HepG2 (cell line): ENCODE measurements around the gene TUT1. TPM values are rescaled to one million over a fixed set of nuclear protein-coding genes. Genes with fewer than 3 reads are reported as not detected.

ENCODE experiments used
- ATAC-seq: fragments of 200-7000 bp; cut with Tn5 transposase; 3 replicates; pipeline ENCODE4 v1.9.1; 2020; ENCODE audit warnings: mild to moderate bottlenecking, moderate library complexity
- BruUV-seq: library from RNA; stranded (reverse); fragments of 400-500 nt; replicated peaks from 2 replicates; lab custom pipeline; 2021; lab: Mats Ljungman, UMichigan
- CTCF ChIA-PET: fragments of 300-600 bp; formaldehyde crosslinking; extraction: SDS; loops from one replicate; lab custom pipeline; 2021; ENCODE audit warnings: low total read pairs, inconsistent platforms, low intra/inter-chr PET ratio; lab: Yijun Ruan, JAX
- POLR2A ChIA-PET: fragments of 350-600 bp; sonication (Branson Sonifier 250); formaldehyde crosslinking; loops from one replicate; lab custom pipeline; 2020; ENCODE audit warnings: antibody characterized with exemption, inconsistent platforms; lab: Yijun Ruan, JAX
- DNase-seq: peaks from one replicate; pipeline ENCODE4 v3.0.0-alpha.2; 2015; ENCODE audit warnings: low spot score
- FAIRE-seq: peaks from 3 replicates; lab custom pipeline; 2011; peaks lifted over from hg19 to GRCh38; lab: Jason Lieb, UNC
- H2AFZ ChIP-seq: one replicate; pipeline ENCODE4 v1.6.1; 2011; ENCODE audit warnings: low read length, inconsistent platforms
- H3K27ac ChIP-seq: fragments of 300-600 bp; 3 replicates; pipeline ENCODE4 v1.8.0; 2011; ENCODE audit warnings: mixed run types, mild to moderate bottlenecking, mixed read lengths, low read length, inconsistent platforms; ENCODE audit not compliant: insufficient read depth; ENCODE audit errors: extremely low read length
- H3K27me3 ChIP-seq, 2 experiments: fragments of 200-600 bp in 1 of 2; 2 replicates in 1 of 2; 3 replicates in 1 of 2; pipeline versions ENCODE4 v1.6.0 to v1.8.0; 2011; ENCODE audit warnings: low read length in 2 of 2, mild to moderate bottlenecking in 2 of 2, moderate library complexity in 2 of 2, inconsistent platforms in 1 of 2; ENCODE audit not compliant: insufficient read depth in 2 of 2, control insufficient read depth in 1 of 2
- H3K36me3 ChIP-seq, 2 experiments: fragments of 200-600 bp in 1 of 2; replicated peaks in 1 of 2; 2 replicates in 1 of 2; 3 replicates in 1 of 2; pipeline versions ENCODE4 v1.5.1 to v1.8.0; 2011; ENCODE audit warnings: low read length in 2 of 2, inconsistent platforms in 1 of 2; ENCODE audit not compliant: insufficient read depth in 2 of 2, control insufficient read depth in 1 of 2
- H3K4me1 ChIP-seq: 2 replicates; pipeline ENCODE4 v1.5.1; 2012; ENCODE audit warnings: low read length, inconsistent platforms; ENCODE audit not compliant: insufficient read depth
- H3K4me2 ChIP-seq: 2 replicates; pipeline ENCODE4 v1.6.0; 2011; ENCODE audit warnings: low read depth, low read length, inconsistent platforms
- H3K4me3 ChIP-seq, 3 experiments: fragments of 200-600 bp in 1 of 3; sonication (generic), shearing (Covaris generic) in 1 of 3; replicated peaks in 1 of 3; 2 replicates each; pipeline ENCODE4 v1.5.1; 2011 to 2016; ENCODE audit warnings: low read length in 3 of 3, inconsistent platforms in 2 of 3, low read depth in 2 of 3, mild to moderate bottlenecking in 2 of 3, control low read depth in 1 of 3, mixed read lengths in 1 of 3; ENCODE audit not compliant: insufficient read depth in 1 of 3
- H3K79me2 ChIP-seq: one replicate; pipeline ENCODE4 v1.6.1; 2011; ENCODE audit warnings: low read length, inconsistent platforms; ENCODE audit not compliant: insufficient read depth
- H3K9ac ChIP-seq: 2 replicates; pipeline ENCODE4 v1.6.0; 2011; ENCODE audit warnings: mild to moderate bottlenecking, low read depth, low read length, inconsistent platforms; ENCODE audit not compliant: insufficient read depth
- H3K9me3 ChIP-seq: 2 replicates; pipeline ENCODE4 v1.5.1; 2012; ENCODE audit warnings: mild to moderate bottlenecking, low read length
- H4K20me1 ChIP-seq: 2 replicates; pipeline ENCODE4 v1.6.0; 2011; ENCODE audit warnings: inconsistent platforms, mild to moderate bottlenecking, low read length, moderate library complexity; ENCODE audit not compliant: insufficient read depth
- ATAD3A ChIP-seq: sonication (generic); formaldehyde crosslinking; IDR thresholded peaks from 2 replicates; pipeline ENCODE4 v1.4.0; 2020; ENCODE audit warnings: missing genetic modification reagents
- CBFB ChIP-seq: sonication (generic); formaldehyde crosslinking; IDR thresholded peaks from 2 replicates; pipeline ENCODE4 v1.4.0; 2020; ENCODE audit warnings: missing genetic modification reagents
- CENPT ChIP-seq: sonication (generic); formaldehyde crosslinking; IDR thresholded peaks from 2 replicates; pipeline ENCODE4 v1.8.0; 2022; ENCODE audit warnings: low read depth, mild to moderate bottlenecking, moderate library complexity, missing genetic modification reagents
- DR1 ChIP-seq: sonication (generic); formaldehyde crosslinking; IDR thresholded peaks from 2 replicates; pipeline ENCODE4 v1.8.0; 2021; ENCODE audit warnings: mild to moderate bottlenecking, missing genetic modification reagents, inconsistent platforms
- GTF3A ChIP-seq: sonication (generic); formaldehyde crosslinking; conservative IDR thresholded peaks from 2 replicates; pipeline ENCODE4 v1.4.0; 2020; ENCODE audit warnings: mild to moderate bottlenecking, missing genetic modification reagents
- HMG20A ChIP-seq: IDR thresholded peaks from 2 replicates; pipeline ENCODE4 v1.6.1; 2016; ENCODE audit warnings: borderline replicate concordance
- KLF12 ChIP-seq: sonication (generic); formaldehyde crosslinking; IDR thresholded peaks from 2 replicates; pipeline ENCODE4 v1.4.0; 2020; ENCODE audit warnings: missing genetic modification reagents, borderline replicate concordance
- NPAS2 ChIP-seq: sonication (generic); formaldehyde crosslinking; IDR thresholded peaks from 2 replicates; pipeline ENCODE4 v1.8.0; 2022; ENCODE audit warnings: mild to moderate bottlenecking, missing genetic modification reagents, borderline replicate concordance
- SALL1 ChIP-seq: sonication (generic); formaldehyde crosslinking; IDR thresholded peaks from 2 replicates; pipeline ENCODE4 v1.8.0; 2022; ENCODE audit warnings: mild to moderate bottlenecking, missing genetic modification reagents
- ZBTB38 ChIP-seq: sonication (generic); formaldehyde crosslinking; IDR thresholded peaks from 2 replicates; pipeline ENCODE4 v1.5.1; 2020; ENCODE audit warnings: mild to moderate bottlenecking, missing genetic modification reagents
- ZFP41 ChIP-seq: sonication (generic); formaldehyde crosslinking; IDR thresholded peaks from 2 replicates; pipeline ENCODE4 v1.4.0; 2020; ENCODE audit warnings: mild to moderate bottlenecking, missing genetic modification reagents, borderline replicate concordance
- ZNF570 ChIP-seq: sonication (generic); formaldehyde crosslinking; IDR thresholded peaks from 2 replicates; pipeline ENCODE4 v1.4.0; 2020; ENCODE audit warnings: mild to moderate bottlenecking, missing genetic modification reagents, borderline replicate concordance
- ZNF746 ChIP-seq: sonication (generic); formaldehyde crosslinking; IDR thresholded peaks from 2 replicates; pipeline ENCODE4 v1.8.0; 2022; ENCODE audit warnings: mild to moderate bottlenecking, missing genetic modification reagents
- WGBS: methylation state at CpG from one replicate; pipeline ENCODE4 v1.1.6; 2017; ENCODE audit warnings: low lambda C conversion rate; 5-methylcytosine and 5-hydroxymethylcytosine counted together
- in situ Hi-C: cut with HindIII; loops from 2 replicates; pipeline ENCODE4 v1.10.0; 2017; ENCODE audit warnings: low pct_unique_long_range_greater_than_20kb; ENCODE audit not compliant: extremely low pct_ligation_motif_present
- intact Hi-C: fragments of 100-400 bp; cut with micrococcal nuclease; formaldehyde crosslinking; loops from one replicate; pipeline ENCODE4 v1.10.0; 2022; ENCODE audit not compliant: unreplicated experiment
- polyA plus RNA-seq, 8 experiments: library from polyadenylated mRNA; depleted of rRNA in 3 of 8; stranded (reverse) in 7 of 8; unstranded in 1 of 8; fragments of >200 nt; fragmentation: Illumina TruSeq in 4 of 8; extraction: Trizol in 4 of 8; gene quantifications; 2 replicates each; pipeline versions ENCODE4 v1.2.1 to v1.2.3, GENCODE V29; 2011 to 2016; ENCODE audit warnings: low read depth in 4 of 8, missing spikeins in 1 of 8, mixed read lengths in 1 of 8; ENCODE audit not compliant: insufficient read depth in 1 of 8
- total RNA-seq, 5 experiments: library from RNA; depleted of rRNA; stranded (reverse); fragments of >200 nt; fragmentation: Illumina TruSeq; extraction: Trizol; gene quantifications; 2 replicates each; pipeline ENCODE4 v1.2.3, GENCODE V29; 2016; ENCODE audit warnings: low read depth in 1 of 5
- TF ChIP-seq, protein P1 (sequence below): sonication (generic); formaldehyde crosslinking; IDR thresholded peaks from 2 replicates; pipeline ENCODE4 v1.4.0; 2020; ENCODE audit warnings: missing genetic modification reagents

The TUT1 gene
- total and polyA plus RNA-seq, 2 of the 13 experiments (the other 11 are each of a cell fraction or from before 2014, with no cell fraction given), result 9.7 to 14.3 TPM

DNA sequence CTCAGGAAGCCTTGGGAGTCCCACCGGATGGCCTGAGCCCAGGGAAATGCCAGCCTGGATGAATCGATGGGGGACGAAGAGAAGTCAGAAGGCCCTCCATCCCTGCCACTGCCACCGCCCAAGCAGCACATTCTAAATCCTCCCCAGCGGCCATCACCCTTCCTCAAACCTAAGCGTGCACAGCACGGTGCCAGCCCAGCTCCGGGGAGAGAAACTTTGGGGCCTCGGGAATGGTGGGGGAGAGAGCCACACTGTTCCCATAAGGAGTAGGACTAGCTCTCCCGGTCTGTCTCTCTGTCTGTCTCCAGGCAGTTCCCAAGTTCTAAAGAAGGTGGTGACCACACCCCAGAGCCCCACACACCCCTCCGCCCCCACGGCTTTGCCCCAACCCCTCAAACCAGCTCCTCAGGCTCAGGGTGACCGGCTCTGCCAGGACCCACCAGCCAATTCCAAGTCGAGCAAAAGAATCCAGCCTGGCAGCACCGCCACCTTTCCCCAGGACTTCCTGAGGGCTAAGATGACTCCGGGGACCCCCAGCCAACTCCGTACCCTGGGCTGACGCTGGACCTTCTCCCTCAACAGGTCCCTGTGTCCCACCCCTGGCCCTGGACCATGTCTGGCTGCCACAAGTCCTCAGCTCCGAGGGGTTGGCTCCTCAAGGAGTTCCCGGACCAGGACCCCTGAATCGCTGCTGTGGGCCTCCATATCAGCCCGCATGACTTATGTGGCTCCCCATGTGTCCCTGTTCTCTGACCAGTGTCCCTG lies 47.5 kb downstream of the TUT1 start:
- H3K36me3 ChIP-seq, result peaks cover 2 to 4% of the 10 kb centered on the region in 2 experiments; a peak in 3 of 5 replicates
- H3K9me3 ChIP-seq, result no peaks in the 10 kb centered on the region
- H4K20me1 ChIP-seq, result peaks cover 64% of the 10 kb centered on the region
- peak overlapping the region; percentile 19 for H3K27ac ChIP-seq
- BruUV-seq, result no TSS peak
- 68% methylated on average over 15 of the region's 22 CpGs for WGBS
- in situ Hi-C loops (loop anchor here (5.0 kb wide), 1 partner anchor 37 kb away; no protein-coding TSS in a partner anchor), intact Hi-C loops (loop anchor here (2.0 to 10.0 kb wide), 3 partner anchors 17 to 149 kb away; no protein-coding TSS in a partner anchor)
- ChIA-PET POLR2A (interaction anchor here (0.6 to 4.8 kb wide), 12 partner anchors 11 to 246 kb away, joined by 3 to 45 read pairs (median 6); partner anchors contain the start of genes C11orf98, CSKMT, EEF1G and HNRNPUL2), CTCF (interaction anchor here (1.6 to 1.9 kb wide), 3 partner anchors 119 to 149 kb away, joined by 3 to 14 read pairs (median 5); no protein-coding TSS in a partner anchor)
- H3K9ac ChIP-seq, result peak overlapping the region; percentile 96
- peak overlapping the region; percentile 79 to 93 (median 79) for H3K4me3 ChIP-seq
- TF ChIP-seq HMG20A (no peak), ZFP41 (CRISPR knock-in tag) (0 out of 2 replicates have a peak, but pooled peaks have one; percentile 15)
- DNase-seq, result no peak
- no peak overlapping the region for H2AFZ ChIP-seq
- no peaks in the 10 kb centered on the region for H3K27me3 ChIP-seq
- no peak for ATAC-seq
- peaks cover 76% of the 10 kb centered on the region for H3K79me2 ChIP-seq
- H3K4me1 ChIP-seq, result peaks cover 67% of the 10 kb centered on the region
- no peak for FAIRE-seq
- peak overlapping the region; percentile 84 for H3K4me2 ChIP-seq

DNA sequence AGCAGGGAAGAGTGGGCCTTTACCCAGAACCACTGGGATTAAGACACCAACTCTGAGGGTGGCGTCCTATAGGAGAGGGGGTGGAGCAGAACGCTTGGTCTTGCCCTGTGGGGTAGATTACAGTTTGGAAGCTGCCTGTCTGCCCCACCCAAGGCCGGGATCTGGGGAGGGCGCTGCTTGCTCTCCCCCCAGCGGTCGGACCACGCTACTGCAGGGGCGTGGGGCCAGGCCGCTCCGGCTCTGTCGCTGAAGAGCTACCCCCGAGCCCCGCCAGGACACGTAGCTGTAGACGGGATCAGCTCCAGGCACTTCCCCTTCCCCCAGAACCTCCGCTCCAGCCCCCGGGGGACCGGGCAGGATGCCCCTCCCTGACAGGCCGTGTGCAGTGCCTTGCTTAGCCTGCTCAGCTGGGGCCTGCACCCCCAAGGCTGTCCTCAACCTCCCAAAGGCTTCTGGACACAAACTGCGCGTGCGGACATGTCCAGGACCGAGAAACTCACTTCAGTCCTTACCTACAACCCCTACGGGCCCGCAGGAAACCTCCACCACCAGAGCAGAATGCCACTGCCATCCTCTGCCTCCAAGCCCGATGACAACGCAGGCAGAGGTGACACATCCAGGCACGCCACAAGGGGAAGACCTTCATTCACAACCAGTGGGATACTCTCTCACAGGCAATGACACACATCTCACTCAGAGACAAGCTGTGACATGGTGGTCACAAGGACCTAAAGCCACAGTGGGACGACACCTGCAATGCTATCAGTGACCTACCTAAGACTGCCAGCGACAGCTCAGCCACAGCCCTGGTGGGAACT lies 48.4 kb downstream of the TUT1 start:
- POLR2A ChIA-PET, result interaction anchor here (0.6 to 3.0 kb wide), 14 partner anchors 12 to 245 kb away, joined by 3 to 17 read pairs (median 4); partner anchors contain the start of genes C11orf98, CSKMT, EEF1G and HNRNPUL2
- peaks cover 85% of the 10 kb centered on the region for H3K79me2 ChIP-seq
- H3K27me3 ChIP-seq, result no peaks in the 10 kb centered on the region
- H3K9me3 ChIP-seq, result no peaks in the 10 kb centered on the region
- intact Hi-C loops, result loop anchor here (2.0 to 10.0 kb wide), 3 partner anchors 18 to 148 kb away; no protein-coding TSS in a partner anchor
- BruUV-seq, result no TSS peak
- FAIRE-seq (no peak), DNase-seq (no peak), ATAC-seq (peak; percentile 35)
- peak overlapping the region; percentile 33 to 93 (median 79) for H3K4me3 ChIP-seq
- CTCF ChIA-PET, result interaction anchor here (1.3 to 1.9 kb wide), 5 partner anchors 17 to 148 kb away, joined by 3 to 14 read pairs (median 5); no protein-coding TSS in a partner anchor
- in situ Hi-C loops, result loop anchor here (5.0 kb wide), 1 partner anchor 36 kb away; no protein-coding TSS in a partner anchor
- peaks cover 60% of the 10 kb centered on the region for H3K4me1 ChIP-seq
- H3K9ac ChIP-seq, result peak overlapping the region; percentile 96
- H3K4me2 ChIP-seq, result peak overlapping the region; percentile 84
- H2AFZ ChIP-seq, result no peak overlapping the region
- 22% methylated on average over 21 of the region's 30 CpGs for WGBS
- peaks cover 73% of the 10 kb centered on the region for H4K20me1 ChIP-seq
- peaks cover 2 to 4% of the 10 kb centered on the region in 2 experiments; a peak in 3 of 5 replicates for H3K36me3 ChIP-seq
- peak overlapping the region; percentile 19 for H3K27ac ChIP-seq
- TF ChIP-seq ZBTB38 (CRISPR knock-in tag) (peak; percentile 71; the same call in 1 of the 2 replicates), GTF3A (CRISPR knock-in tag) (no peak), SALL1 (CRISPR knock-in tag) (peak; percentile 61), ATAD3A (CRISPR knock-in tag) (no peak), ZNF746 (no peak), NPAS2 (CRISPR knock-in tag) (no peak), ZNF570 (CRISPR knock-in tag) (no peak), CBFB (CRISPR knock-in tag) (no peak), DR1 (CRISPR knock-in tag) (no peak), CENPT (CRISPR knock-in tag) (no peak), KLF12 (CRISPR knock-in tag) (peak; percentile 91; the same call in 1 of the 2 replicates)
- TF ChIP-seq, protein P1, sequence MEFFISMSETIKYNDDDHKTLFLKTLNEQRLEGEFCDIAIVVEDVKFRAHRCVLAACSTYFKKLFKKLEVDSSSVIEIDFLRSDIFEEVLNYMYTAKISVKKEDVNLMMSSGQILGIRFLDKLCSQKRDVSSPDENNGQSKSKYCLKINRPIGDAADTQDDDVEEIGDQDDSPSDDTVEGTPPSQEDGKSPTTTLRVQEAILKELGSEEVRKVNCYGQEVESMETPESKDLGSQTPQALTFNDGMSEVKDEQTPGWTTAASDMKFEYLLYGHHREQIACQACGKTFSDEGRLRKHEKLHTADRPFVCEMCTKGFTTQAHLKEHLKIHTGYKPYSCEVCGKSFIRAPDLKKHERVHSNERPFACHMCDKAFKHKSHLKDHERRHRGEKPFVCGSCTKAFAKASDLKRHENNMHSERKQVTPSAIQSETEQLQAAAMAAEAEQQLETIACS, result no peak
